ENCODE results near the gene CPED1.

CPED1 gene

GRCh38 chr7:121151774-121152221 is 163.3 kb downstream of the CPED1 start:
- no peak overlapping the region for H3K27ac ChIP-seq
- no peak for TF ChIP-seq CTCF (conservative IDR thresholded peaks at IDR 0.05)

- H3K27ac ChIP-seq: no peak overlapping the region
- TF ChIP-seq CTCF (conservative IDR thresholded peaks at IDR 0.05): no peak
Observed at GRCh38 chr7:121153411-121153810, 164.9 kb downstream of the CPED1 start.

GRCh38 chr7:121153995-121154394 is 165.5 kb downstream of the CPED1 start:
- no peak overlapping the region for H3K27ac ChIP-seq
- no peak for TF ChIP-seq CTCF (conservative IDR thresholded peaks at IDR 0.05)

- no peak for TF ChIP-seq CTCF (conservative IDR thresholded peaks at IDR 0.05)
- no peak overlapping the region for H3K27ac ChIP-seq
Observed at GRCh38 chr7:121156825-121157224, 168.3 kb downstream of the CPED1 start.

GRCh38 chr7:121157341-121157751 is 168.8 kb downstream of the CPED1 start:
- TF ChIP-seq CTCF (conservative IDR thresholded peaks at IDR 0.05): no peak

GRCh38 chr7:121157885-121158590 is 169.5 kb downstream of the CPED1 start:
- no peak overlapping the region for H3K27ac ChIP-seq
- no peak for TF ChIP-seq CTCF (conservative IDR thresholded peaks at IDR 0.05)

More at GRCh38 chr7:121157341-121157751, 168.8 kb downstream of the CPED1 start:
- H3K27ac ChIP-seq: no peak overlapping the region

GRCh38 chr7:121158665-121159064 is 170.2 kb downstream of the CPED1 start:
- no peak for TF ChIP-seq CTCF (conservative IDR thresholded peaks at IDR 0.05)
- H3K27ac ChIP-seq: no peak overlapping the region
